Psoas muscle (tissue), 8 donors: ENCODE data around the gene TIMM13. TPM values are rescaled to one million over a fixed set of nuclear protein-coding genes. Genes with fewer than 3 reads are reported as not detected.

Experiments used
- ATAC-seq, 4 donors: fragments of 200-7000 bp; cut with Tn5 transposase; one replicate each; pipeline ENCODE4 v1.9.1; 2020; ENCODE audit warnings: moderate library complexity in 3 of 4, mild to moderate bottlenecking in 2 of 4
- DNase-seq, 2 donors: peaks; one replicate each; pipeline ENCODE4 v3.0.0-alpha.2; 2020
- H3K27ac ChIP-seq: fragments of 200-600 bp; one replicate; pipeline ENCODE4 v1.8.0; 2022
- H3K27me3 ChIP-seq, 3 donors: fragments of 200-600 bp in 1 of 3; one replicate each; pipeline versions ENCODE4 v1.6.1 to v1.8.0; 2013 to 2022; ENCODE audit warnings: low read length in 2 of 3, mild to moderate bottlenecking in 2 of 3, moderate library complexity in 1 of 3; ENCODE audit not compliant: insufficient read depth in 3 of 3
- H3K36me3 ChIP-seq, 2 donors: fragments of 200-600 bp in 1 of 2; one replicate each; pipeline versions ENCODE4 v1.6.1 to v1.8.0; 2013 to 2022; ENCODE audit warnings: low read depth in 1 of 2, mild to moderate bottlenecking in 1 of 2, moderate library complexity in 1 of 2; ENCODE audit not compliant: insufficient read depth in 1 of 2
- H3K4me1 ChIP-seq: fragments of 200-600 bp; one replicate; pipeline ENCODE4 v1.8.0; 2022
- H3K4me3 ChIP-seq: fragments of 200-600 bp; one replicate; pipeline ENCODE4 v1.8.0; 2022; ENCODE audit warnings: mild to moderate bottlenecking
- H3K9me3 ChIP-seq: fragments of 200-600 bp; one replicate; pipeline ENCODE4 v1.8.0; 2022
- WGBS, 3 donors: extraction: QIAGEN DNeasy Blood & Tissue Kit; methylation state at CpG; one replicate each; pipeline versions ENCODE4 v1.1.6 to v1.1.7; 2013; 5-methylcytosine and 5-hydroxymethylcytosine counted together
- intact Hi-C, 2 donors: fragments of 100-400 bp; cut with DNase I; formaldehyde crosslinking; loops; one replicate each; pipeline versions ENCODE4 v1.11.0 to v1.14.2; 2022
- polyA plus RNA-seq, 3 donors: library from polyadenylated mRNA; stranded (reverse); fragments of 200-250 nt; gene quantifications; one replicate each; pipeline ENCODE4 v1.2.3, GENCODE V29; 2013
- total RNA-seq, 4 donors: library from RNA; stranded (reverse); fragmentation: NEBNext Ultra II Directional in 2 of 4; extraction: Animal tissue kit (Norgen Biotek cat#: 25700) in 2 of 4; gene quantifications; one replicate each; pipeline versions ENCODE4 v1.2.1 to v1.2.4, GENCODE V29; 2021 to 2023
- TF ChIP-seq, protein P1 (sequence below): fragments of 200-600 bp; IDR thresholded peaks from one replicate; pipeline ENCODE4 v1.8.0; 2022; ENCODE audit warnings: antibody characterized with exemption
- donor health status: healthy with polysubstance abuse.
- donor health status: DM: no; HTN: no; CAD: no; lungs with moderate emphysema.
- donor health status: Bipolar disorder and iron deficiency.
- donor health status: healthy.
- donor health status: DM: yes; HTN: yes; CAD: no.
- donor health status: DM: no; HTN: no; CAD: no.
- donor health status: DM: no; HTN: no; CAD: no.
- donor health status: DM: yes; HTN: yes; CAD: no.

Gene TIMM13
- total and polyA plus RNA-seq, 7 donors, result 70.3 to 254 (median 99.0) TPM

DNA sequence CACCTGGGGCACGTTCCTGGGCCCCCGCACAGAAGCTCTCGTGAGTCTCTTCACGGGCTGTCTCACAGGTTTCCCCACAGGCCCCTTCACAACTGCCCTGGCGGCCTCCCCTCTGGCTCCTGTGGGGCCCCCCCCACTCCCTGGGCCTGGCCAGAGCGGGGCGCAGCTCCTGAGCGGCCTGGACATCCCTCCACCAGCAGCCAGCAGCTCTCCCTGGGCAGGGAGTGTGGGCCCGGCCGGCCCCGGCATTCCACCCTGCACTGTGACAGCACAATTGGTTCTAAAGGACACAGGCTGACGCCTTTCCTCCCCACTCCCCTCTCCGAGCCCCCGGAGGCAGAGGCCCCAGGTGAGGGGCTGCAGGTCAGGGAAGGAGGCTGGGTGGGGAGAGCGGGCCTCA lies 9.5 kb upstream of the TIMM13 start:
- ATAC-seq, result no peak
- DNase-seq, result no peak
- Histone ChIP-seq H3K9me3 (no peaks in the 10 kb centered on the region), H3K27me3 (no peaks in the 10 kb centered on the region), H3K36me3 (peaks cover 3 to 40% of the 10 kb centered on the region in 2 donors), H3K27ac (no peak overlapping the region), H3K4me3 (no peak overlapping the region), H3K4me1 (no peaks in the 10 kb centered on the region)
- 95 to 97% (median 95%) methylated on average over 15 of the region's 15 CpGs for WGBS, 3 donors
- TF ChIP-seq, protein P1, sequence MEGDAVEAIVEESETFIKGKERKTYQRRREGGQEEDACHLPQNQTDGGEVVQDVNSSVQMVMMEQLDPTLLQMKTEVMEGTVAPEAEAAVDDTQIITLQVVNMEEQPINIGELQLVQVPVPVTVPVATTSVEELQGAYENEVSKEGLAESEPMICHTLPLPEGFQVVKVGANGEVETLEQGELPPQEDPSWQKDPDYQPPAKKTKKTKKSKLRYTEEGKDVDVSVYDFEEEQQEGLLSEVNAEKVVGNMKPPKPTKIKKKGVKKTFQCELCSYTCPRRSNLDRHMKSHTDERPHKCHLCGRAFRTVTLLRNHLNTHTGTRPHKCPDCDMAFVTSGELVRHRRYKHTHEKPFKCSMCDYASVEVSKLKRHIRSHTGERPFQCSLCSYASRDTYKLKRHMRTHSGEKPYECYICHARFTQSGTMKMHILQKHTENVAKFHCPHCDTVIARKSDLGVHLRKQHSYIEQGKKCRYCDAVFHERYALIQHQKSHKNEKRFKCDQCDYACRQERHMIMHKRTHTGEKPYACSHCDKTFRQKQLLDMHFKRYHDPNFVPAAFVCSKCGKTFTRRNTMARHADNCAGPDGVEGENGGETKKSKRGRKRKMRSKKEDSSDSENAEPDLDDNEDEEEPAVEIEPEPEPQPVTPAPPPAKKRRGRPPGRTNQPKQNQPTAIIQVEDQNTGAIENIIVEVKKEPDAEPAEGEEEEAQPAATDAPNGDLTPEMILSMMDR, result no peak
- intact Hi-C loops, result no loop called here

DNA sequence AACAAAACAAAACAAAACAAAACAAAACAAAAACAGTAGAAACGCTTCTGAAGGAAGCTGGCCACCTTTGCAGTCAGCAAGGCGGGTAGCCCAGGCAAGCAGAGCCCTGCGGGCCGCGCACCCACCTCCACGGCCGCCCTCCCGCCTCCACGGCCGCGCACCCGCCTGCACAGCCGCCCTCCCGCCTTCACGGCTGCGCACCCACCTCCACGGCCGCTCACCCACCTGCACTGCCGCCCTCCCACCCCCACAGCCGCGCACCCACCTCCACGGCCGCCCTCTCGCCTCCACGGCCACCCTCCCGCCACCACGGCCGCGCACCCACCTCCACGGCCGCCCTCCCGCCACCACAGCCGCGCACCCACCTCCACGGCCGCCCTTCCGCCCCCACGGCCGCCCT lies 9.0 kb upstream of the TIMM13 start:
- H3K27ac ChIP-seq, result no peak overlapping the region
- H3K36me3 ChIP-seq, result peaks cover 3 to 42% of the 10 kb centered on the region in 2 donors
- ATAC-seq (no peak), DNase-seq (no peak)
- no peaks in the 10 kb centered on the region for H3K27me3 ChIP-seq
- no peaks in the 10 kb centered on the region for H3K4me1 ChIP-seq
- TF ChIP-seq, protein P1, result no peak
- 96 to 98% (median 98%) methylated on average over 24 to 39 of the region's 39 CpGs for WGBS, 3 donors
- intact Hi-C loops, result no loop called here
- no peak overlapping the region for H3K4me3 ChIP-seq
- H3K9me3 ChIP-seq, result no peaks in the 10 kb centered on the region

DNA sequence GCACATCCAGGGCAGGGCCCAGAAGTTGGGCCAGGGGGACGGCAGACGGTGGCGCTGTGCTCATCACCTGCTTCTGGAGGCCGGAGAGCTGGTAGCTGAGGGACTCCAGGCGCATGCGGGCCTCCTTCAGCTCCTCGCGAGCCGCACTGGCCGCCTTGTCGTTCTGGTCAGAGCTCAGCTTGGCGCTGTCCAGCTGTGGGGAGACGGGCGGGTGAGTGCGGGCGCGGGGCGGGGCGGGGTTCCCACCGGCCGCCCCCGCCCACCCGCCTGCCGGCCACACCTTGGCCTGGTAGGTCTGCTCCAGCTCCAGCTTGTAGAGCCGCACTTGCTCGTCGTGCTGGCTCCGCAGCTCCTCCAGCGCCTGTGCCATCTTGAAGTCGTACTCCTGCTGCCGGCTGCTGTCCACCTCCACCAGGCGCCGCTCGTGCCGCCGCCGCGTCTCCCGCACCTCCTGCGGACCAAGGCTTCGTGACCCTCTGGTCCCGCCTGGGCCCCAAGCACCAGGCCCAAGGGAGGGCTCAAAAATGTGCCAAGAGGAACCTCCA lies 7.4 kb upstream of the TIMM13 start:
- DNase-seq, result no peak
- TF ChIP-seq, protein P1, result no peak
- Histone ChIP-seq H3K4me3 (no peak overlapping the region), H3K27me3 (no peaks in the 10 kb centered on the region), H3K36me3 (peaks cover 3 to 52% of the 10 kb centered on the region in 2 donors), H3K27ac (no peak overlapping the region), H3K9me3 (no peaks in the 10 kb centered on the region), H3K4me1 (no peaks in the 10 kb centered on the region)
- no peak for ATAC-seq
- intact Hi-C loops, result no loop called here
- 95 to 97% (median 95%) methylated on average over 33 to 42 of the region's 42 CpGs for WGBS, 3 donors

DNA sequence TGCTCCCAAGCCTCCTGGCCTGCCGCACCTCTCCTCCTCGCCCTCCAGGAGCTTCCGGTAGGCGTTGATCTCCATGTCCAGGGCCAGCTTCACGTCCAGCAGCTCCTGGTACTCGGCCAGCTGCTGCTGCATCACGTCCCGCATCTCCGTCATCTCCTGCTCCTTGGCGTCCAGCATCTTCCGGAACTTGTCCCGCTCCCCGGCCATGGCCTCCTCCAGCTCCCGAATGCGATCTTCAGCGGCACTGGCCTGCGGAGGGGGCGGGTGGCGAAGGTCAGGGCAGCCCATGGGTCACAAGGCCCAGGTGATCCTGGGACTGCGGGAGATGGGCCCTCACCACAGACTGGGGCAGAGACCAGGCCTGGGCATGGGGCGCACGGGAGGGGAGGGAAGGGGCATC lies 6.9 kb upstream of the TIMM13 start:
- DNase-seq (no peak), ATAC-seq (no peak)
- Histone ChIP-seq H3K27me3 (no peaks in the 10 kb centered on the region), H3K4me1 (no peaks in the 10 kb centered on the region), H3K4me3 (no peak overlapping the region), H3K36me3 (peaks cover 3 to 52% of the 10 kb centered on the region in 2 donors), H3K27ac (no peak overlapping the region), H3K9me3 (no peaks in the 10 kb centered on the region)
- intact Hi-C loops, result no loop called here
- TF ChIP-seq, protein P1, result no peak
- WGBS, 3 donors, result 94 to 98% (median 95%) methylated on average over 17 to 22 of the region's 22 CpGs

DNA sequence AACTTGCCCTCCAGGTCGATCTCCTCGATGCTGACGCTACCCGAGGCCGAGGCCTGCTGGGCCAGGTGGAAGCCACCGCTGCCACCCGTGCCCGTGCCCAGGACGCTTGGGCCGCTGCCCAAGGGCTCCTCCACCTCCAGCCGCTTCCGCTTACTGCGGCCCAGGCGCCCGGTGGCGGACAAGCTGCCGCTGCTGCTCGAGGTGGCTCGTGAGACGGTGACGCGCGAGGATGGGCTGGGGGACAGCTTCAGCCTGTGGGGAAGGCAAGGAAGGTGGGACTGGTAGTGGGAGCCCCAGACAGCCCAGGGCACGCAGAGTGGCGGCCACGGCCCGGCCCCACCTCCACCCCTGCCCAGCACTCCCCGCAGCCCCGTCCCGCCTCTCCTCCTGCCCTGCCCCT lies 6.5 kb upstream of the TIMM13 start:
- no peaks in the 10 kb centered on the region for H3K9me3 ChIP-seq
- 93 to 97% (median 96%) methylated on average over 26 to 30 of the region's 30 CpGs for WGBS, 3 donors
- no peak overlapping the region for H3K4me3 ChIP-seq
- ATAC-seq, result no peak
- no peaks in the 10 kb centered on the region for H3K27me3 ChIP-seq
- H3K4me1 ChIP-seq, result peaks cover under 1% of the 10 kb centered on the region
- peaks cover 3 to 52% of the 10 kb centered on the region in 2 donors for H3K36me3 ChIP-seq
- DNase-seq, result no peak
- intact Hi-C loops, result no loop called here
- TF ChIP-seq, protein P1, result no peak
- no peak overlapping the region for H3K27ac ChIP-seq
